ENCODE data around the gene BEGAIN.

The BEGAIN gene

GRCh38 chr14:100581228-100582145, 5.7 kb downstream of the BEGAIN start:
- no peak for DNase-seq

- DNase-seq, result no peak
Observed at GRCh38 chr14:100580316-100581227, 6.6 kb downstream of the BEGAIN start.

- DNase-seq, result no peak
Observed at GRCh38 chr14:100578552-100578951, 8.7 kb downstream of the BEGAIN start.

- no peak for DNase-seq
Observed at GRCh38 chr14:100577986-100578431, 9.2 kb downstream of the BEGAIN start.

- no peak for DNase-seq
Observed at GRCh38 chr14:100577321-100577985, 9.8 kb downstream of the BEGAIN start.

- DNase-seq, result no peak
Observed at GRCh38 chr14:100576091-100577085, 10.8 kb downstream of the BEGAIN start.

GRCh38 chr14:100575266-100575995, 11.8 kb downstream of the BEGAIN start:
- DNase-seq, result no peak

- no peak for DNase-seq
Observed at GRCh38 chr14:100574642-100575031, 12.6 kb downstream of the BEGAIN start.

- no peak for DNase-seq
Observed at GRCh38 chr14:100573757-100574641, 13.2 kb downstream of the BEGAIN start.

GRCh38 chr14:100573002-100573756, 14.0 kb downstream of the BEGAIN start:
- DNase-seq, result no peak

GRCh38 chr14:100572543-100572942, 14.7 kb downstream of the BEGAIN start:
- DNase-seq, result no peak

- DNase-seq, result no peak
Observed at GRCh38 chr14:100571837-100572236, 15.4 kb downstream of the BEGAIN start.

- no peak for DNase-seq
Observed at GRCh38 chr14:100570726-100571454, 16.3 kb downstream of the BEGAIN start.

- no peak for DNase-seq
Observed at GRCh38 chr14:100569734-100570286, 17.4 kb downstream of the BEGAIN start.

GRCh38 chr14:100568998-100569733, 18.1 kb downstream of the BEGAIN start:
- no peak for DNase-seq

GRCh38 chr14:100568164-100568997, 18.8 kb downstream of the BEGAIN start:
- no peak for DNase-seq

GRCh38 chr14:100567877-100568163, 19.4 kb downstream of the BEGAIN start:
- DNase-seq, result no peak
